A549 (cell line): ENCODE data around the gene STAT1. TPM values are rescaled to one million over a fixed set of nuclear protein-coding genes. Genes with fewer than 3 reads are reported as not detected.

ENCODE experiments used
- ATAC-seq, 2 experiments: fragments of 200-7000 bp in 1 of 2; fragments of >200 bp in 1 of 2; cut with Nextera tagmentation in 1 of 2; cut with Tn5 transposase in 1 of 2; 3 replicates each; pipeline versions ENCODE4 v1.8.0 to v1.9.1; 2018 to 2020; ENCODE audit warnings: mild to moderate bottlenecking in 1 of 2, moderate library complexity in 1 of 2
- CTCF ChIA-PET: fragments of 300-600 bp; sonication (Branson Sonifier 250); formaldehyde crosslinking; extraction: SDS; loops from one replicate; lab custom pipeline; 2021; ENCODE audit warnings: antibody characterized with exemption, inconsistent platforms; lab: Yijun Ruan, JAX
- POLR2A ChIA-PET: fragments of 350-600 bp; formaldehyde crosslinking; extraction: SDS; loops from one replicate; lab custom pipeline; 2021; ENCODE audit warnings: antibody characterized with exemption, inconsistent platforms; lab: Yijun Ruan, JAX
- DNase-seq, 2 experiments: peaks; one replicate each; pipeline versions ENCODE4 v3.0.0 to v3.0.0-alpha.2; 2011 to 2016; ENCODE audit warnings: low read depth in 1 of 2, low spot score in 1 of 2
- FAIRE-seq: peaks from 2 replicates; lab custom pipeline; 2011; peaks lifted over from hg19 to GRCh38; lab: Jason Lieb, UNC
- H3K27ac ChIP-seq, 2 experiments: fragments of >200 bp; sonication (Bioruptor Twin); formaldehyde crosslinking; 3 replicates each; pipeline ENCODE4 v1.5.1; 2016 to 2017
- H3K4me1 ChIP-seq: fragments of >200 bp; sonication (Bioruptor Twin); formaldehyde crosslinking; 3 replicates; pipeline ENCODE4 v1.6.1; 2016
- H3K4me2 ChIP-seq: fragments of >200 bp; sonication (Bioruptor Twin); formaldehyde crosslinking; 3 replicates; pipeline ENCODE4 v1.6.1; 2016
- H3K4me3 ChIP-seq: fragments of >200 bp; sonication (Bioruptor Twin); formaldehyde crosslinking; 3 replicates; pipeline ENCODE4 v1.5.1; 2016
- H3K9me3 ChIP-seq: fragments of >200 bp; sonication (Bioruptor Twin); formaldehyde crosslinking; 3 replicates; pipeline ENCODE4 v1.6.1; 2016
- EP300 ChIP-seq, 2 experiments: fragments of >200 bp; sonication (Bioruptor Twin); formaldehyde crosslinking; IDR thresholded peaks; 2 replicates in 1 of 2; 3 replicates in 1 of 2; pipeline ENCODE4 v1.6.1; 2016 to 2017
- FOSL2 ChIP-seq, 2 experiments: fragments of 450-650 bp in 1 of 2; fragments of >200 bp in 1 of 2; sonication (Bioruptor Twin) in 1 of 2; formaldehyde crosslinking; IDR thresholded peaks; 2 replicates each; pipeline versions ENCODE4 v1.5.0 to v1.6.1; 2016 to 2020; ENCODE audit warnings: mild to moderate bottlenecking in 1 of 2, moderate library complexity in 1 of 2
- FOXS1 ChIP-seq: fragments of 250-450 bp; sonication (Bioruptor Pico); IDR thresholded peaks from 2 replicates; pipeline ENCODE4 v1.5.0; 2020; ENCODE audit warnings: mild to moderate bottlenecking, moderate library complexity
- GATA3 ChIP-seq: IDR thresholded peaks from 2 replicates; pipeline ENCODE4 v1.6.1; 2012; ENCODE audit warnings: borderline replicate concordance
- HDAC2 ChIP-seq: fragments of 200-600 bp; sonication (generic); IDR thresholded peaks from 2 replicates; pipeline ENCODE4 v1.6.1; 2016
- HOXA7 ChIP-seq: fragments of 250-450 bp; sonication (Bioruptor Pico); IDR thresholded peaks from 2 replicates; pipeline ENCODE4 v1.5.0; 2020; ENCODE audit warnings: mild to moderate bottlenecking, moderate library complexity
- JUNB ChIP-seq: fragments of >200 bp; sonication (Bioruptor Twin); formaldehyde crosslinking; IDR thresholded peaks from 2 replicates; pipeline ENCODE4 v1.6.1; 2016
- KDM1A ChIP-seq: fragments of 200-600 bp; sonication (generic); IDR thresholded peaks from 2 replicates; pipeline ENCODE4 v1.6.1; 2016; ENCODE audit warnings: low read depth, mild to moderate bottlenecking
- PHF8 ChIP-seq: fragments of 200-600 bp; sonication (generic); IDR thresholded peaks from 2 replicates; pipeline ENCODE4 v1.6.1; 2016; ENCODE audit warnings: low read depth, mild to moderate bottlenecking, antibody characterized with exemption, moderate library complexity, borderline replicate concordance
- RFX5 ChIP-seq: fragments of 450-650 bp; IDR thresholded peaks from 2 replicates; pipeline ENCODE4 v1.7.1; 2014; ENCODE audit warnings: antibody characterized with exemption, mild to moderate bottlenecking, moderate library complexity
- WGBS: methylation state at CpG from one replicate; pipeline ENCODE4 v1.1.6; 2017; ENCODE audit errors: missing lambda C conversion rate; 5-methylcytosine and 5-hydroxymethylcytosine counted together
- polyA plus RNA-seq, 4 experiments: library from polyadenylated mRNA; depleted of rRNA in 3 of 4; stranded (reverse); fragments of >200 nt; fragmentation: RNase III in 1 of 4; extraction: RNeasy Plus Mini Kit Qiagen cat#74134 plus additional on column Dnase treatment in 1 of 4; gene quantifications; 2 replicates in 3 of 4; 3 replicates in 1 of 4; pipeline ENCODE4 v1.2.3, GENCODE V29; 2011 to 2017
- TF ChIP-seq, protein P1 (sequence below): fragments of 250-450 bp; sonication (Bioruptor Pico); IDR thresholded peaks from 2 replicates; pipeline ENCODE4 v1.5.0; 2021; ENCODE audit warnings: mild to moderate bottlenecking, moderate library complexity, borderline replicate concordance
- TF ChIP-seq, protein P2 (sequence below): IDR thresholded peaks from 2 replicates; pipeline ENCODE4 v1.6.1; 2012
- TF ChIP-seq, protein P3 (sequence below): fragments of 200-600 bp; sonication (generic); IDR thresholded peaks from 2 replicates; pipeline ENCODE4 v1.6.1; 2016; ENCODE audit warnings: antibody characterized with exemption, mild to moderate bottlenecking, moderate library complexity

The STAT1 gene
- polyA plus RNA-seq, 2 of the 4 experiments (the other 2 are of a cell fraction): 105 to 182 TPM

DNA sequence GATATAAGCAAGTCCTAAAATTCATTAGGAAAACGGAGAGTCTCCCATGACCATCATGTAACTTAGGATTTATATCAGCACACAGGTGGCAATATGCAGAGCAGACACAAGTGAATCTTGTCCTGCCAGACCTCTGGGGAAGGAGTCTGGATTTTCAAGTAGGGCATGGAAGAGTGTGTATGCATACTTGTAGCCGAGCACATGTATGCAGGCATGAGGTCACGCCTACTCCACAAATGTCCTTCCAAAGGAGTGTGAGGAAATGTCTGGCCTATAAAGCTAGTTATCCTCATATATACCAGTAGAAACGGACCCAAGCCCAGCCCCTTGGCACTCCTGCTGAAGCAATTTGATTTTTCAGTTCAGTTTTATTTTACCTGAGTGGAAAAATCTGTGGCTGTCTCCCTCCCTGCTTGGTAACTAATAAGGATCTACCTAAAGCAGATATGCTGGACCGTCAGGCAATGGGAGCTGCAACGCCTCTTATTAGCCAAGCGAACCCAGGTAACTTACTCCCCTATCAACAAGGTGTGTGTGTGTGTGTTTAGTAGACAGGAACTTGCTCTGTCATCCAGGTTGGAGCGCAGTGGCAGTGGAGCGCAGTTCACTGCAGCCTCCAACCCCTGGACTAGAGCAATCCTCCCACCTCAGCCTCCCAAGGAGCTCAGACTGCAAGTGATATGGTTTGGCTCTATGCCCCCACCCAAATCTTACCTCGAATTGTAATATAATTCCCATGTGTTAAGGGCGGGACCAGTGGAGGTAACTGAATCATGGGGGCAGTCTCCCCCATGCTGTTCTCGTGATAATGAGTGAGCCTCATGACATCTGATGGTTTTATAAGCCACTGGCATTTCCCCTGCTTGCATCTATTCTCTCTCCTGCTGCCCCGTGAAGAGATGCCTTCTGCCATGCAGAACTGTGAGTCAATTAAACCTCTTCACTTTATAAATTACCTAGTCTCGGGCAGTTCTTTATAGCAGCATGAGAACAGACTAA is 2.8 kb downstream of the STAT1 start:
- ChIA-PET POLR2A (interaction anchor here (4.1 kb wide), 1 partner anchor 40 kb away, joined by 25 read pairs; no protein-coding TSS in a partner anchor), CTCF (interaction anchor here (0.8 to 1.4 kb wide), 2 partner anchors 41 to 230 kb away, joined by 3 to 4 read pairs; no protein-coding TSS in a partner anchor)
- H3K9me3 ChIP-seq: no peaks in the 10 kb centered on the region
- 85% methylated on average over 14 of the region's 14 CpGs for WGBS
- FAIRE-seq (no peak), DNase-seq (no peak), ATAC-seq (no peak)
- H3K4me2 ChIP-seq: peak overlapping the region; percentile 96
- no peak overlapping the region; the same call in 2 of the 3 replicates for H3K4me3 ChIP-seq
- TF ChIP-seq HDAC2 (no peak), HOXA7 (CRISPR knock-in tag) (no peak), RFX5 (no peak), GATA3 (no peak), EP300 (IDR thresholded peaks at IDR 0.05) (no peak)
- TF ChIP-seq, protein P1, sequence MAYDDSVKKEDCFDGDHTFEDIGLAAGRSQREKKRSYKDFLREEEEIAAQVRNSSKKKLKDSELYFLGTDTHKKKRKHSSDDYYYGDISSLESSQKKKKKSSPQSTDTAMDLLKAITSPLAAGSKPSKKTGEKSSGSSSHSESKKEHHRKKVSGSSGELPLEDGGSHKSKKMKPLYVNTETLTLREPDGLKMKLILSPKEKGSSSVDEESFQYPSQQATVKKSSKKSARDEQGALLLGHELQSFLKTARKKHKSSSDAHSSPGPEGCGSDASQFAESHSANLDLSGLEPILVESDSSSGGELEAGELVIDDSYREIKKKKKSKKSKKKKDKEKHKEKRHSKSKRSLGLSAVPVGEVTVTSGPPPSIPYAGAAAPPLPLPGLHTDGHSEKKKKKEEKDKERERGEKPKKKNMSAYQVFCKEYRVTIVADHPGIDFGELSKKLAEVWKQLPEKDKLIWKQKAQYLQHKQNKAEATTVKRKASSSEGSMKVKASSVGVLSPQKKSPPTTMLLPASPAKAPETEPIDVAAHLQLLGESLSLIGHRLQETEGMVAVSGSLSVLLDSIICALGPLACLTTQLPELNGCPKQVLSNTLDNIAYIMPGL (CRISPR knock-in tag): no peak
- TF ChIP-seq, protein P2, sequence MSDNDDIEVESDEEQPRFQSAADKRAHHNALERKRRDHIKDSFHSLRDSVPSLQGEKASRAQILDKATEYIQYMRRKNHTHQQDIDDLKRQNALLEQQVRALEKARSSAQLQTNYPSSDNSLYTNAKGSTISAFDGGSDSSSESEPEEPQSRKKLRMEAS: 0 out of 2 replicates have a peak, but pooled peaks have one; percentile 22
- H3K27ac ChIP-seq: peak overlapping the region in 1 of 2 experiments; percentile 91; a peak in 3 of 6 replicates
- H3K4me1 ChIP-seq: peaks cover 51% of the 10 kb centered on the region

DNA sequence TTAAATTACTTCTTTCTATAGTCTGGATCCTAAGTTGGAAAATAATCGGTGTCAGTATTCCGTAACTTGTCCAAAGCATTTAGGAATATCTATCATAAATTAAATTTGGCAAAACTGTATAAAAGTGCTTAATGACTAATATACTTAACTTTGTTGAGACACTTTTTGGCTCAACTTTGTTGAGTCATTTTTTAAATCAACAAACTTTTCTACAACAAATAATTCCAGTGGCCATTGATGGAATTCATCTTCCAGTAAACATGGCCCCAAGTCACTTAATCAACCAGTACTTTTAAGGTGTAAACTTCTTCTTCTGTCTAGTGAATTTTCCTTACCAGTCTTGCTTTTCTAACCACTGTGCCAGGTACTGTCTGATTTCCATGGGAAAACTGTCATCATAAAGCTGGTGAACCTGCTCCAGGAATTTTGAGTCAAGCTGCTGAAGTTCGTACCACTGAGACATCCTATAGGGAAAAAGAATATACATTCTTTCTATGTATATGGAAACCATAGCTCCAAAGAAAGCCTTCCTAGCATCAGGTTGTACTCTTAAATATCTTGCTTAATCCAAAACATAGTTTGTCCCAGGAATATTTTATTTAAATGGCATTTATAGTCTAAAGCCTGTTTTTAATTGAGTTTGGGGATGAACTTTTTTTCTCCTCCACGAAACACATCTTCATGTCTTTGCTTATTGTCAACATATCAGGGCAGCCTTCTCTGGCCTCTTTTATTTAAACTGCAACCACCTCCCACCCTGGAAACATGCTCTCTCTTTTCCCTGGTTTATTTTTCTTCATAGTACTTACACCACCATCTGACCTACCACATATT is 4.2 kb downstream of the STAT1 start:
- ChIA-PET CTCF (no interaction called here), POLR2A (no interaction called here)
- WGBS: 79% methylated on average over 4 of the region's 4 CpGs
- no peaks in the 10 kb centered on the region for H3K9me3 ChIP-seq
- TF ChIP-seq, protein P3, sequence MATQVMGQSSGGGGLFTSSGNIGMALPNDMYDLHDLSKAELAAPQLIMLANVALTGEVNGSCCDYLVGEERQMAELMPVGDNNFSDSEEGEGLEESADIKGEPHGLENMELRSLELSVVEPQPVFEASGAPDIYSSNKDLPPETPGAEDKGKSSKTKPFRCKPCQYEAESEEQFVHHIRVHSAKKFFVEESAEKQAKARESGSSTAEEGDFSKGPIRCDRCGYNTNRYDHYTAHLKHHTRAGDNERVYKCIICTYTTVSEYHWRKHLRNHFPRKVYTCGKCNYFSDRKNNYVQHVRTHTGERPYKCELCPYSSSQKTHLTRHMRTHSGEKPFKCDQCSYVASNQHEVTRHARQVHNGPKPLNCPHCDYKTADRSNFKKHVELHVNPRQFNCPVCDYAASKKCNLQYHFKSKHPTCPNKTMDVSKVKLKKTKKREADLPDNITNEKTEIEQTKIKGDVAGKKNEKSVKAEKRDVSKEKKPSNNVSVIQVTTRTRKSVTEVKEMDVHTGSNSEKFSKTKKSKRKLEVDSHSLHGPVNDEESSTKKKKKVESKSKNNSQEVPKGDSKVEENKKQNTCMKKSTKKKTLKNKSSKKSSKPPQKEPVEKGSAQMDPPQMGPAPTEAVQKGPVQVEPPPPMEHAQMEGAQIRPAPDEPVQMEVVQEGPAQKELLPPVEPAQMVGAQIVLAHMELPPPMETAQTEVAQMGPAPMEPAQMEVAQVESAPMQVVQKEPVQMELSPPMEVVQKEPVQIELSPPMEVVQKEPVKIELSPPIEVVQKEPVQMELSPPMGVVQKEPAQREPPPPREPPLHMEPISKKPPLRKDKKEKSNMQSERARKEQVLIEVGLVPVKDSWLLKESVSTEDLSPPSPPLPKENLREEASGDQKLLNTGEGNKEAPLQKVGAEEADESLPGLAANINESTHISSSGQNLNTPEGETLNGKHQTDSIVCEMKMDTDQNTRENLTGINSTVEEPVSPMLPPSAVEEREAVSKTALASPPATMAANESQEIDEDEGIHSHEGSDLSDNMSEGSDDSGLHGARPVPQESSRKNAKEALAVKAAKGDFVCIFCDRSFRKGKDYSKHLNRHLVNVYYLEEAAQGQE: no peak
- no peak for TF ChIP-seq KDM1A
- no peak for TF ChIP-seq FOSL2 (IDR thresholded peaks at IDR 0.05)
- peak; percentile 50 for TF ChIP-seq FOSL2 (CRISPR knock-in tag; IDR thresholded peaks at IDR 0.05)
- no peak for TF ChIP-seq JUNB
- no peak for TF ChIP-seq FOXS1 (CRISPR knock-in tag)
- TF ChIP-seq PHF8: no peak
- 0 out of 3 replicates have a peak overlapping the region, but pooled peaks have one; percentile 13 for H3K4me3 ChIP-seq
- ATAC-seq: no peak
- H3K27ac ChIP-seq: no peak overlapping the region
- peaks cover 48% of the 10 kb centered on the region for H3K4me1 ChIP-seq
- no peak for DNase-seq
- no peak for FAIRE-seq
- H3K4me2 ChIP-seq: peak overlapping the region; percentile 96
